Neural cell (in vitro differentiated cells): ENCODE data around the gene SRGAP3. TPM values are rescaled to one million over a fixed set of nuclear protein-coding genes. Genes with fewer than 3 reads are reported as not detected.

Source experiments
- H2AFZ ChIP-seq: fragments of 200-600, 300-800 bp; sonication (generic), shearing (Covaris generic); 2 replicates; pipeline ENCODE4 v1.6.0; 2014; ENCODE audit warnings: low read depth, mild to moderate bottlenecking, antibody characterized with exemption, low read length, moderate library complexity
- H3F3A ChIP-seq: fragments of 200-600 bp; shearing (Covaris generic); 2 replicates; pipeline ENCODE4 v1.6.1; 2016; ENCODE audit warnings: mild to moderate bottlenecking, moderate library complexity, mixed read lengths, antibody characterized with exemption, low read length; ENCODE audit not compliant: insufficient read depth, poor library complexity, severe bottlenecking
- H3K27ac ChIP-seq: fragments of 200-600, 300-800 bp; sonication (generic), shearing (Covaris generic); 2 replicates; pipeline ENCODE4 v1.5.1; 2014; ENCODE audit warnings: mild to moderate bottlenecking, low read length, moderate library complexity
- H3K27me3 ChIP-seq: fragments of 300-800, 200-600 bp; sonication (generic), shearing (Covaris generic); 2 replicates; pipeline ENCODE4 v1.6.0; 2014; ENCODE audit warnings: mild to moderate bottlenecking, low read depth, low read length, moderate library complexity; ENCODE audit not compliant: insufficient read depth
- H3K36me3 ChIP-seq: fragments of 300-800, 200-600 bp; sonication (generic), shearing (Covaris generic); 2 replicates; pipeline ENCODE4 v1.5.1; 2014; ENCODE audit warnings: mild to moderate bottlenecking, antibody characterized with exemption, low read length, moderate library complexity; ENCODE audit not compliant: insufficient read depth
- H3K4me2 ChIP-seq: fragments of 300-800, 200-600 bp; sonication (generic), shearing (Covaris generic); 2 replicates; pipeline ENCODE4 v1.6.0; 2014; ENCODE audit warnings: mild to moderate bottlenecking, low read length
- H3K4me3 ChIP-seq: fragments of 300-800, 200-600 bp; sonication (generic), shearing (Covaris generic); 2 replicates; pipeline ENCODE4 v1.5.1; 2014; ENCODE audit warnings: mild to moderate bottlenecking, low read length, moderate library complexity
- H3K79me2 ChIP-seq: fragments of 200-600 bp; shearing (Covaris generic); replicated peaks from 2 replicates; pipeline ENCODE4 v1.6.0; 2014; ENCODE audit warnings: mild to moderate bottlenecking, low read length, moderate library complexity; ENCODE audit not compliant: insufficient read depth
- H3K9ac ChIP-seq: fragments of 300-800, 200-600 bp; sonication (generic), shearing (Covaris generic); 2 replicates; pipeline ENCODE4 v1.6.1; 2016; ENCODE audit warnings: mild to moderate bottlenecking, low read length, mixed read lengths
- H3K9me2 ChIP-seq: fragments of 200-600 bp; shearing (Covaris generic); 2 replicates; pipeline ENCODE4 v1.6.1; 2016; ENCODE audit warnings: mild to moderate bottlenecking, low read length, mixed read lengths; ENCODE audit not compliant: insufficient read depth
- H3K9me3 ChIP-seq: fragments of 200-600, 300-800 bp; sonication (generic), shearing (Covaris generic); 2 replicates; pipeline ENCODE4 v1.6.1; 2016; ENCODE audit warnings: mild to moderate bottlenecking, mixed run types, low read length, moderate library complexity, mixed read lengths
- H4K20me1 ChIP-seq: fragments of 200-600 bp; shearing (Covaris generic); 2 replicates; pipeline ENCODE4 v1.6.1; 2016; ENCODE audit warnings: mild to moderate bottlenecking, mixed run types; ENCODE audit not compliant: insufficient read depth
- CTCF ChIP-seq: fragments of 450-650 bp; IDR thresholded peaks from 2 replicates; pipeline ENCODE4 v1.5.1; 2014; ENCODE audit warnings: antibody characterized with exemption, mild to moderate bottlenecking, moderate library complexity; ENCODE audit not compliant: poor library complexity, severe bottlenecking
- EP300 ChIP-seq: fragments of 450-650 bp; conservative IDR thresholded peaks from 2 replicates; pipeline ENCODE4 v1.6.1; 2014; ENCODE audit warnings: antibody characterized with exemption, mild to moderate bottlenecking, moderate library complexity; ENCODE audit not compliant: poor library complexity, severe bottlenecking
- MXI1 ChIP-seq: fragments of 450-650 bp; conservative IDR thresholded peaks from 2 replicates; pipeline ENCODE4 v1.6.1; 2014; ENCODE audit warnings: antibody characterized with exemption, mild to moderate bottlenecking; ENCODE audit not compliant: poor library complexity, severe bottlenecking
- POLR2AphosphoS5 ChIP-seq: IDR thresholded peaks from 2 replicates; pipeline ENCODE4 v1.6.1; 2012
- RAD21 ChIP-seq: fragments of 450-650 bp; conservative IDR thresholded peaks from 2 replicates; pipeline ENCODE4 v1.6.1; 2014; ENCODE audit warnings: antibody characterized with exemption, mild to moderate bottlenecking, moderate library complexity
- SMC3 ChIP-seq: fragments of 450-650 bp; conservative IDR thresholded peaks from 2 replicates; pipeline ENCODE4 v1.6.1; 2014; ENCODE audit warnings: antibody characterized with exemption, mild to moderate bottlenecking, moderate library complexity; ENCODE audit not compliant: poor library complexity
- TAF1 ChIP-seq: IDR thresholded peaks from 2 replicates; pipeline ENCODE4 v1.6.1; 2012; ENCODE audit warnings: low read depth
- polyA plus RNA-seq: library from polyadenylated mRNA; depleted of rRNA; stranded (reverse); fragments of >200 nt; gene quantifications from 2 replicates; pipeline ENCODE4 v1.2.3, GENCODE V29; 2014
- TF ChIP-seq, protein P1 (sequence below): IDR thresholded peaks from 2 replicates; pipeline ENCODE4 v1.6.1; 2012; ENCODE audit warnings: borderline replicate concordance

SRGAP3 gene
- polyA plus RNA-seq, 1 donor from 2014 or later, result 31.5 TPM

- no peak overlapping the region for H3K9ac ChIP-seq
- TF ChIP-seq EP300 (no peak), TAF1 (no peak), SMC3 (no peak), CTCF (no peak)
- no peak overlapping the region for H3K4me2 ChIP-seq
- no peak overlapping the region for H3K27ac ChIP-seq
- H3K36me3 ChIP-seq, result peaks cover 18% of the 10 kb centered on the region
- H2AFZ ChIP-seq, result no peak overlapping the region
- H3K4me3 ChIP-seq, result no peak overlapping the region
- no peaks in the 10 kb centered on the region for H3F3A ChIP-seq
- H4K20me1 ChIP-seq, result no peaks in the 10 kb centered on the region
- no peaks in the 10 kb centered on the region for H3K79me2 ChIP-seq
- no peaks in the 10 kb centered on the region for H3K9me2 ChIP-seq
- no peaks in the 10 kb centered on the region for H3K27me3 ChIP-seq
- no peaks in the 10 kb centered on the region for H3K9me3 ChIP-seq
Measured at GRCh38 chr3:8992199-8992598, 257.2 kb downstream of the SRGAP3 start.

DNA sequence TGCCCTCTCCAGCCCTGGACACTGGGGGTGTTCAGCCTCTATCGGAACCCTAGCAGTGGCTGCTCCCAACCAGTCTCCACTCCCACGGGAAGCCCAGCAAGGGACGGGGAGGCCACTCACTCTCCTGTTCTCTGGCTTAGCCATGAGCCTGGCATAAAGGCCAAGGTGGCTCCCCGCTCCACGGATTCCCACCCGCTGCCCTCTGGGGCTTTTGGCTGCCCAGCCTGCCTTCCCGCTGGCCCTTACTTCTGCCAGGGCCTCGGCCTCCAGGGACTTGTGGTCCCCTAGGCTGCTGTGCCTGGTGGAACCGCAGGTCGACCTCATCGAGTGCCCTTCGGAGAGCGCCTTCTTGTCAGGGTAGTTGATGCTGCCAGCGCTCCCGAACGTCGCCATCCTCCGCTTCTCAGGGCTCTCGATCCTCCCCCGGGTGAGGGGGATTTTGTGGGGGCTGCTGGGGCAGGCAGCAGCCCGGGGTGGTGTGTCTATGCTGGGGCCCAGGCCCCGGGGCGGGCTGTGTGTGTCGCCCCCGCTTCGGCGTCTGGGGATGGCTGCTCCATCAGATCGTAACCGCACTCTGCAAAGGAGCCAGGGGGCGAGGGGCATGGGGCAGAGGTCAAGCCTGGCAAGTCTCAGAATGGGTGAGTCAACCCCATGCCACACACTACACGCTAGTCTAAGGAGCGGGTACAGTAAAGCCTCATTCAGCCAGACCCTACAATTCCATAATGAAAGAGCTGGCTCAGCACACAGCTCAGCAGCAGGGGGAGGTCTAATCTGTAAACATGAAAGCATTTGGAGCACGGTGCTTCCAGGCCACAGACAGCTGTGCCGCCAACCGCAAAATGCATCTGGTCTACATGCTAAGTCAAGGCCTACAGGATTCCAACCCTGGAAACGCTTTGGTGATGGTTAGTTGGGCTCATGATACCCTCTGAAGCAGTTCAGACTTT, 258.9 kb downstream of the SRGAP3 start:
- Histone ChIP-seq H3K27ac (no peak overlapping the region), H2AFZ (no peak overlapping the region), H3K9me2 (no peaks in the 10 kb centered on the region), H3K79me2 (no peaks in the 10 kb centered on the region), H3K9me3 (no peaks in the 10 kb centered on the region), H3K9ac (no peak overlapping the region), H3K4me2 (no peak overlapping the region), H3K4me3 (no peak overlapping the region), H3F3A (no peaks in the 10 kb centered on the region), H3K36me3 (peaks cover 18% of the 10 kb centered on the region), H3K27me3 (no peaks in the 10 kb centered on the region), H4K20me1 (no peaks in the 10 kb centered on the region)
- TF ChIP-seq POLR2AphosphoS5 (no peak), MXI1 (no peak), RAD21 (no peak), SMC3 (no peak)
- TF ChIP-seq, protein P1, sequence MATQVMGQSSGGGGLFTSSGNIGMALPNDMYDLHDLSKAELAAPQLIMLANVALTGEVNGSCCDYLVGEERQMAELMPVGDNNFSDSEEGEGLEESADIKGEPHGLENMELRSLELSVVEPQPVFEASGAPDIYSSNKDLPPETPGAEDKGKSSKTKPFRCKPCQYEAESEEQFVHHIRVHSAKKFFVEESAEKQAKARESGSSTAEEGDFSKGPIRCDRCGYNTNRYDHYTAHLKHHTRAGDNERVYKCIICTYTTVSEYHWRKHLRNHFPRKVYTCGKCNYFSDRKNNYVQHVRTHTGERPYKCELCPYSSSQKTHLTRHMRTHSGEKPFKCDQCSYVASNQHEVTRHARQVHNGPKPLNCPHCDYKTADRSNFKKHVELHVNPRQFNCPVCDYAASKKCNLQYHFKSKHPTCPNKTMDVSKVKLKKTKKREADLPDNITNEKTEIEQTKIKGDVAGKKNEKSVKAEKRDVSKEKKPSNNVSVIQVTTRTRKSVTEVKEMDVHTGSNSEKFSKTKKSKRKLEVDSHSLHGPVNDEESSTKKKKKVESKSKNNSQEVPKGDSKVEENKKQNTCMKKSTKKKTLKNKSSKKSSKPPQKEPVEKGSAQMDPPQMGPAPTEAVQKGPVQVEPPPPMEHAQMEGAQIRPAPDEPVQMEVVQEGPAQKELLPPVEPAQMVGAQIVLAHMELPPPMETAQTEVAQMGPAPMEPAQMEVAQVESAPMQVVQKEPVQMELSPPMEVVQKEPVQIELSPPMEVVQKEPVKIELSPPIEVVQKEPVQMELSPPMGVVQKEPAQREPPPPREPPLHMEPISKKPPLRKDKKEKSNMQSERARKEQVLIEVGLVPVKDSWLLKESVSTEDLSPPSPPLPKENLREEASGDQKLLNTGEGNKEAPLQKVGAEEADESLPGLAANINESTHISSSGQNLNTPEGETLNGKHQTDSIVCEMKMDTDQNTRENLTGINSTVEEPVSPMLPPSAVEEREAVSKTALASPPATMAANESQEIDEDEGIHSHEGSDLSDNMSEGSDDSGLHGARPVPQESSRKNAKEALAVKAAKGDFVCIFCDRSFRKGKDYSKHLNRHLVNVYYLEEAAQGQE, result no peak
